ENCODE data around the gene SLAMF9. TPM values are rescaled to one million over a fixed set of nuclear protein-coding genes. Genes with fewer than 3 reads are reported as not detected.
A peak's percentile ranks its signal among the peaks of the same experiment; 100 is the strongest.

Gene SLAMF9
- total RNA-seq, 1 donor from 2014 or later = not detected

GRCh38 chr1:159919236-159919865 is 34.7 kb downstream of the SLAMF9 start:
- peaks cover 27% of the 10 kb centered on the region for H3K36me3 Mint-ChIP-seq (ENCODE audit: unreplicated experiment)
- peak overlapping the region; percentile 29 for H3K27ac Mint-ChIP-seq (ENCODE audit: unreplicated experiment)
- H3K9me3 Mint-ChIP-seq (ENCODE audit: unreplicated experiment) = no peaks in the 10 kb centered on the region
- H3K27me3 Mint-ChIP-seq (ENCODE audit: unreplicated experiment) = no peaks in the 10 kb centered on the region
- no peak for DNase-seq (ENCODE audit: extremely low spot score, unreplicated experiment)
- peaks cover 79% of the 10 kb centered on the region for H3K4me1 Mint-ChIP-seq (ENCODE audit: unreplicated experiment)
- H3K4me3 Mint-ChIP-seq (ENCODE audit: unreplicated experiment) = no peak overlapping the region
- no peak for TF ChIP-seq CTCF (IDR thresholded peaks at IDR 0.05)

- H3K4me1 Mint-ChIP-seq (ENCODE audit: unreplicated experiment) = peaks cover 78% of the 10 kb centered on the region
- no peak overlapping the region for H3K4me3 Mint-ChIP-seq (ENCODE audit: unreplicated experiment)
- DNase-seq (ENCODE audit: extremely low spot score, unreplicated experiment) = no peak
Measured at GRCh38 chr1:159918352-159919200, 35.5 kb downstream of the SLAMF9 start.

GRCh38 chr1:159917533-159918351 is 36.3 kb downstream of the SLAMF9 start:
- Mint-ChIP-seq H3K9me3 (ENCODE audit: unreplicated experiment) (no peaks in the 10 kb centered on the region), H3K4me3 (ENCODE audit: unreplicated experiment) (no peak overlapping the region), H3K36me3 (ENCODE audit: unreplicated experiment) (peaks cover 27% of the 10 kb centered on the region), H3K4me1 (ENCODE audit: unreplicated experiment) (peaks cover 76% of the 10 kb centered on the region), H3K27ac (ENCODE audit: unreplicated experiment) (peak overlapping the region; percentile 62), H3K27me3 (ENCODE audit: unreplicated experiment) (no peaks in the 10 kb centered on the region)
- TF ChIP-seq CTCF (IDR thresholded peaks at IDR 0.05) = no peak
- no peak for DNase-seq (ENCODE audit: extremely low spot score, unreplicated experiment)

More at GRCh38 chr1:159918352-159919200, 35.5 kb downstream of the SLAMF9 start:
- Mint-ChIP-seq H3K27ac (ENCODE audit: unreplicated experiment) (peak overlapping the region; percentile 62), H3K9me3 (ENCODE audit: unreplicated experiment) (no peaks in the 10 kb centered on the region), H3K27me3 (ENCODE audit: unreplicated experiment) (no peaks in the 10 kb centered on the region), H3K36me3 (ENCODE audit: unreplicated experiment) (peaks cover 27% of the 10 kb centered on the region)
- TF ChIP-seq CTCF (IDR thresholded peaks at IDR 0.05) = no peak

GRCh38 chr1:159916242-159917051 is 37.6 kb downstream of the SLAMF9 start:
- no peak for TF ChIP-seq CTCF (IDR thresholded peaks at IDR 0.05)
- no peak for DNase-seq (ENCODE audit: extremely low spot score, unreplicated experiment)
- H3K4me1 Mint-ChIP-seq (ENCODE audit: unreplicated experiment) = peaks cover 70% of the 10 kb centered on the region
- peak overlapping the region; percentile 41 for H3K4me3 Mint-ChIP-seq (ENCODE audit: unreplicated experiment)
- H3K36me3 Mint-ChIP-seq (ENCODE audit: unreplicated experiment) = peaks cover 24% of the 10 kb centered on the region
- peak overlapping the region; percentile 83 for H3K27ac Mint-ChIP-seq (ENCODE audit: unreplicated experiment)
- H3K9me3 Mint-ChIP-seq (ENCODE audit: unreplicated experiment) = no peaks in the 10 kb centered on the region
- H3K27me3 Mint-ChIP-seq (ENCODE audit: unreplicated experiment) = no peaks in the 10 kb centered on the region
